Thyroid gland (tissue), 4 donors: Measurements from ENCODE around the gene RAB5B. TPM values are rescaled to one million over a fixed set of nuclear protein-coding genes. Genes with fewer than 3 reads are reported as not detected.

Source experiments
- DNase-seq, 2 donors: peaks; one replicate each; pipeline ENCODE4 v3.0.0-alpha.2; 2019
- H3K27ac ChIP-seq, 3 donors: fragments of 200-600 bp; sonication (generic); 1 replicate in 2 of 3; 2 replicates in 1 of 3; pipeline ENCODE4 v1.5.1; 2016 to 2019; ENCODE audit warnings: mild to moderate bottlenecking in 1 of 3, moderate library complexity in 1 of 3
- H3K27me3 ChIP-seq: fragments of 200-600 bp; sonication (generic); one replicate; pipeline ENCODE4 v1.5.1; 2019
- H3K36me3 ChIP-seq, 2 donors: fragments of 200-600 bp; sonication (generic); one replicate each; pipeline ENCODE4 v1.5.1; 2016 to 2019
- H3K4me1 ChIP-seq, 2 donors: fragments of 200-600 bp; sonication (generic); one replicate each; pipeline ENCODE4 v1.5.1; 2017 to 2019
- H3K4me3 ChIP-seq, 3 donors: fragments of 200-600 bp; sonication (generic); replicated peaks in 1 of 3; 1 replicate in 2 of 3; 2 replicates in 1 of 3; pipeline ENCODE4 v1.5.1; 2016; ENCODE audit warnings: mild to moderate bottlenecking in 1 of 3
- H3K9me3 ChIP-seq: fragments of 200-600 bp; sonication (generic); one replicate; pipeline ENCODE4 v1.5.1; 2017
- POLR2A ChIP-seq, 2 donors: fragments of 450-650 bp; IDR thresholded peaks; one replicate each; pipeline ENCODE4 v1.6.1; 2017; ENCODE audit warnings: antibody characterized with exemption in 2 of 2, mild to moderate bottlenecking in 2 of 2, moderate library complexity in 1 of 2
- WGBS, 2 donors: methylation state at CpG; one replicate each; pipeline ENCODE4 v1.1.5; 2017; 5-methylcytosine and 5-hydroxymethylcytosine counted together
- intact Hi-C: fragments of 100-400 bp; cut with DNase I; formaldehyde crosslinking; loops from one replicate; pipeline ENCODE4 v1.15.1; 2023
- total RNA-seq, 4 donors: library from RNA; depleted of rRNA; stranded (reverse); fragments of >200 nt; gene quantifications; one replicate each; pipeline ENCODE4 v1.2.3, GENCODE V29; 2016
- TF ChIP-seq, protein P1 (sequence below), 6 experiments: fragments of 200-600 bp in 3 of 6; fragments of 450-650 bp in 3 of 6; sonication (generic) in 3 of 6; IDR thresholded peaks; one replicate each; pipeline ENCODE4 v1.5.1; 2016 to 2019; ENCODE audit warnings: antibody characterized with exemption in 6 of 6, mild to moderate bottlenecking in 2 of 6, inconsistent platforms in 1 of 6, moderate library complexity in 1 of 6

The RAB5B gene
- total RNA-seq, 4 donors from 2014 or later: 104 to 119 (median 107) TPM

DNA sequence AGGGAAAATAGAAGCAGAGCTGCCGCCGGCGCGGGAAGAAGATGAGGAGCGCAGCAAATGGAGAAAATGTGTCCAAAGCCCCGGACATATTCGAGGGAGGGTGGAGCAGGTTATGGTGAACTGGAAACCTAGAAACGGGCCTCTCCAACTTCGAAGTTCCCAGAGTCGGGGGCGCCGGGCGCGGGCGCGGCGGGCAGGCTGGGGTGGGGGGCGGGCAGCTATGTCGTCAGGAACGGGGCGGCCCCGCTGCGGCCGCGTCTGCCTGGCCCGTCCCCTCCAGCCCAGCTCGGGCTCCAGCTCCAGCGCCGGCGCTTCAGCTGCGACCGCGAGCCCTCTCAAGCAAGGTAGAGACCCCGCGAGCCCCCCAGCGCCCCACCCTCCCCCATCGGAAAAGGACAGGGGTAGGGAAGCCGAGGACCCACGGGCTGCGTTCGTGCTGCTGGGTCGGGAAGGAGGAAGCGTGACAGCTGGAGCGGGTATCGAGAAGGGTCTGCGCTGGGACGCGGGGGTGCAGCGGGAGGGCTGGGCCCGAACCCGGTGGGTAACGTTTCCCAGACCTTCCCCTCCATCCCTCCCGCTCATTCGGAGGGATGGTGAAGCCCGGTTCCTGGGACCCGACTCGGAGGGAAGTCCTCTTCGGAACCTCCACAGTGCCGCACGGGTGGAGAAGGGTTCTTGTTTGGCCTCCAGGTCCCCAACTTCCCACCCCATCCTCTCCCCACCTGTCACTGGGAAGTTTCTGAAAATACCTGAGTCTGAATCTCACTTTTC lies 41.9 kb upstream of the RAB5B start:
- peaks cover 17 to 38% of the 10 kb centered on the region in 2 donors for H3K4me1 ChIP-seq

DNA sequence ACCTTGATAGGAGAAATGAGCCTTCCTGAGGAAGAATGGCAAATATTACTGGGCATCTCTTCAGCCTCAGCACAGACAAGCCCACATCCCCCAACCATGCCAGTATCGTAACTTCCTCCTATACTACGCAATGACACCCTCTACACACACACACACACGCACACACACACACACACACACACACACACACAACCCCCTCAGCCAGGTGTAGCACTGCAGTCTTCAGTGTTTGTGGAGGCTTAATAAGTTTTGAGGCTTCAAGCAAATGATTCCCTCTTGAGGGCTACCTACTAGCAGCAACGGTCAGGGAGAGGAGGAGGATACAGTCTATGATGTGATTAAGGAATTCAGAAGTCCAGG lies 41.3 kb upstream of the RAB5B start:
- Histone ChIP-seq H3K27me3 (no peaks in the 10 kb centered on the region), H3K36me3 (no peaks in the 10 kb centered on the region), H3K4me3 (peak overlapping the region; percentile 53 to 69 (median 68)), H3K9me3 (no peaks in the 10 kb centered on the region), H3K27ac (peak overlapping the region in 2 of 3 donors; percentile 21 to 30), H3K4me1 (peaks cover 17 to 38% of the 10 kb centered on the region in 2 donors)
- no peak for DNase-seq
- TF ChIP-seq POLR2A (IDR thresholded peaks at IDR 0.05): no peak
- TF ChIP-seq, protein P1, sequence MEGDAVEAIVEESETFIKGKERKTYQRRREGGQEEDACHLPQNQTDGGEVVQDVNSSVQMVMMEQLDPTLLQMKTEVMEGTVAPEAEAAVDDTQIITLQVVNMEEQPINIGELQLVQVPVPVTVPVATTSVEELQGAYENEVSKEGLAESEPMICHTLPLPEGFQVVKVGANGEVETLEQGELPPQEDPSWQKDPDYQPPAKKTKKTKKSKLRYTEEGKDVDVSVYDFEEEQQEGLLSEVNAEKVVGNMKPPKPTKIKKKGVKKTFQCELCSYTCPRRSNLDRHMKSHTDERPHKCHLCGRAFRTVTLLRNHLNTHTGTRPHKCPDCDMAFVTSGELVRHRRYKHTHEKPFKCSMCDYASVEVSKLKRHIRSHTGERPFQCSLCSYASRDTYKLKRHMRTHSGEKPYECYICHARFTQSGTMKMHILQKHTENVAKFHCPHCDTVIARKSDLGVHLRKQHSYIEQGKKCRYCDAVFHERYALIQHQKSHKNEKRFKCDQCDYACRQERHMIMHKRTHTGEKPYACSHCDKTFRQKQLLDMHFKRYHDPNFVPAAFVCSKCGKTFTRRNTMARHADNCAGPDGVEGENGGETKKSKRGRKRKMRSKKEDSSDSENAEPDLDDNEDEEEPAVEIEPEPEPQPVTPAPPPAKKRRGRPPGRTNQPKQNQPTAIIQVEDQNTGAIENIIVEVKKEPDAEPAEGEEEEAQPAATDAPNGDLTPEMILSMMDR (IDR thresholded peaks at IDR 0.05): no peak
- intact Hi-C loops: no loop called here
- WGBS, 2 donors: 13% methylated on average over 4 of the region's 4 CpGs

More for the DNA sequence above, 41.9 kb upstream of the RAB5B start:
- no peaks in the 10 kb centered on the region for H3K27me3 ChIP-seq
- peak overlapping the region; percentile 30 to 74 (median 69) for H3K27ac ChIP-seq
- peak overlapping the region; percentile 53 to 69 (median 68) for H3K4me3 ChIP-seq
- 2% methylated on average over 21 to 38 of the region's 60 CpGs for WGBS, 2 donors
- intact Hi-C loops: no loop called here
- peak; percentile 56 to 59 for DNase-seq
- peak in 1 of 2 donors; percentile 17 for TF ChIP-seq POLR2A (IDR thresholded peaks at IDR 0.05)
- TF ChIP-seq, protein P1 (IDR thresholded peaks at IDR 0.05): no peak
- no peaks in the 10 kb centered on the region for H3K9me3 ChIP-seq
- no peaks in the 10 kb centered on the region for H3K36me3 ChIP-seq

DNA sequence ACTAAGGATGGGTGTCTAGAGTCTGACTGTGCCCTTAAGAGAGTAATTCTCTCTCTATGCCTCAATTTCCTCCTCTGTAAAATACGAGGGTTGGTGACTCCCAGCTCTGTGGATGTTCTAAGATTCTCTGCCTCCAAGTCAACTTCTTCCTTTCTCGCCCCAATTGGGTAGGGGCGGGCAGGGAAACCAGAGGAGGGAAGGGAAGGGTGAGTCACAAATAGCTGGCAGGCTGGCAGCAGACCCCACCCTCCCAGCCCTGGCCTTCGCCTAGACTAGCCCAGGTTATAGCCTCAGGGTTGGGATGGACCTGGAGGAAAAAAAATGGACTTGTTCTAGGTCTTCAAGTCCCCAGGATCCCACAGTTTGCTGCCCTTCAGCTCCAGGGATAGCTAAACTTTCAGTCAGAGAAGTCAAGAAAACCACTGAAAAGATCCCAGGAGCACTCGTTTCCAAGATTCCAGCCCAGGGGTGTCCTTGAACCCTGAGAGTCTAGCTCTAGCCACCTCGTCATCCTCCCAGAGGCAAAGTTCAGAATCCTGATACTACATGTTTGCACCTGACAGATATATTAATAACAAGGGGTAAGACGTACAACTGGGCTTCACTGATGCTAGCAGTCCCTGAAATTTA lies 40.6 kb upstream of the RAB5B start:
- Histone ChIP-seq H3K4me1 (peaks cover 17 to 35% of the 10 kb centered on the region in 2 donors), H3K4me3 (no peak overlapping the region), H3K36me3 (no peaks in the 10 kb centered on the region), H3K27me3 (no peaks in the 10 kb centered on the region), H3K27ac (peak overlapping the region in 1 of 3 donors; percentile 21), H3K9me3 (no peaks in the 10 kb centered on the region)
- DNase-seq: no peak
- no peak for TF ChIP-seq POLR2A (IDR thresholded peaks at IDR 0.05)
- TF ChIP-seq, protein P1 (IDR thresholded peaks at IDR 0.05): no peak
- intact Hi-C loops: no loop called here
- WGBS, 2 donors: 81 to 87% methylated on average over 7 of the region's 7 CpGs

DNA sequence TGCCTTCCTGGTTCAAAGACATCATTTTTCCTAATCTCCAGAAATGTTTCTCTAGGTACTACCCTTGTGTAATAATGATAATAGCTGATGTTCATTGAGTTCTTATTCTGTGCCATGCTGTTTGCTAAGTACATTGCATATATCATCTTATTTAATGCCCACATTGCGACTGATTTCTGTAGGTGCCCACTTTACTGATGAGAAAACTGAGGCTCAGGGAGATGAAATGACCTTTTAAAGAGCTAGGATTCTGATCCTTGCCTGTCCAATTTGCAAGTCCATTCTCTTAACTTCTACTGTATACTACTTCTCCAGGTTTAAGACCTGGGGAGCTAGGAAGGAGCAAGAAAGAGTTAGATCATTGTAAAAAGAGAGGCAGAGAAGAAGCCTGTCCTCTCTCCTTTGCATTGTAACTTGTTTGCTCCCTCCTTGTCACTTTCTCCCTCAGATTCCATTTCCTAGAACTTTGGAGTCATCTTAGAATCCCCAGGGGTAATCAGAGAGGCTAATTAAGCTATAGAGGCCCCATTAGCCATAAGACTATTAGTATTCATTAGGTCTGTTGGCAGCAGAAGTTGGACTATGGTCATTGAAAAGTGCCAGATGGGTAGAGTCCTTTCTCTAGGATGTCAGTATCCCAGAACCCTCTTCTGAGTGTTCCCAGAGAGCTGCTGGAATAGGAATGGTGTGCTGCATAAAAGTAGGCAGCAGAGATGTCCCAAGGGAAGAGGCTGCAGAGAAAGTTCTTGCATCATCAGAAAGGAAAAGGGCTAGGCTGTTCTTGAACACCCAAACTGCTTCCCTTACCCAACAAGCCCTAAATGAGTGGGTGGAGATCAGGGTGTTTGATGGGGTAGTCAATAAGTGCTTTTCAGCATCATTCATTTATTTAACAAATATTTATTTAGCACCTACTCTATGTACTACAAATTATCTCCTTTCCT lies 39.8 kb upstream of the RAB5B start:
- Histone ChIP-seq H3K4me3 (no peak overlapping the region), H3K36me3 (no peaks in the 10 kb centered on the region), H3K9me3 (no peaks in the 10 kb centered on the region), H3K27ac (no peak overlapping the region), H3K4me1 (peaks cover 17 to 28% of the 10 kb centered on the region in 2 donors), H3K27me3 (no peaks in the 10 kb centered on the region)
- DNase-seq: no peak
- no peak for TF ChIP-seq POLR2A (IDR thresholded peaks at IDR 0.05)
- TF ChIP-seq, protein P1 (IDR thresholded peaks at IDR 0.05): no peak
- intact Hi-C loops: no loop called here
- WGBS, 2 donors: 97 to 100% methylated on average over 1 of the region's 1 CpG
